Embryonic facial prominence (tissue), 1 donor: Measurements from ENCODE around the gene DNASE1.
"Not testable (repeated sequence)": the region's sequence is repeated elsewhere in the genome, so short reads cannot be mapped to it uniquely, and the experiment has no call there.

Experiments
- DNase-seq: peaks from one replicate; pipeline ENCODE4 v3.0.0-alpha.2; 2016; ENCODE audit errors: extremely low spot score

The DNASE1 gene

GRCh38 chr16:3640632-3641501, 13.6 kb upstream of the DNASE1 start:
- no peak for DNase-seq

DNA sequence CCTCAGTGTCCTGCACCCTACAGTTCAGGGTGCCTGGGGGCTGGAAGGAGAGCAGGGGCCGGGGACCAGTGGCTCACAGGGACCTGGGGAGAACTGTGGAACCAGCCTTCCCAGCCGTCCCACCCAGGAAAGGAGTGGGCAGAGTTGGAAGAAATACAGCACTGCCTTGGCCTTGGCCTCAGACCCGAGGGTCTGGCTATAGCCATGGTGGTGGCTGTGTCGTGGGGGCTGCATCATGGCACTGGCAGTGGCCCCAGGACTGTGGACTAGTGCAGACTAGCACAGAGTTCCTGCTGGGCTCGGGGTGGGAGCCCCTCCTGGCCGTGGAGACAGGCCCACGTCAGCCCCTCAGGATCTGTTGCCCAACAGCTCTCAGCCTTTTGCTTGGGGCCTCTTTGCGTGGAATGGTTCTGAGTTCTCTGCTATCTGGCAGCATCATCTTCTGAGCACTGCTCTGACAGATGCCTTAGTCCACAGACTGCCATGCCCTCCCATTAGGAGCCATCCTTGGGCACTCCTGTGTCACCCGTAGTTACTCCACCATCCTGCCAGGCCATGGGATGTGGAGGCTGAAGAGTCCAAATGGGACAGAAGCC, 12.6 kb upstream of the DNASE1 start:
- DNase-seq = no peak

DNA sequence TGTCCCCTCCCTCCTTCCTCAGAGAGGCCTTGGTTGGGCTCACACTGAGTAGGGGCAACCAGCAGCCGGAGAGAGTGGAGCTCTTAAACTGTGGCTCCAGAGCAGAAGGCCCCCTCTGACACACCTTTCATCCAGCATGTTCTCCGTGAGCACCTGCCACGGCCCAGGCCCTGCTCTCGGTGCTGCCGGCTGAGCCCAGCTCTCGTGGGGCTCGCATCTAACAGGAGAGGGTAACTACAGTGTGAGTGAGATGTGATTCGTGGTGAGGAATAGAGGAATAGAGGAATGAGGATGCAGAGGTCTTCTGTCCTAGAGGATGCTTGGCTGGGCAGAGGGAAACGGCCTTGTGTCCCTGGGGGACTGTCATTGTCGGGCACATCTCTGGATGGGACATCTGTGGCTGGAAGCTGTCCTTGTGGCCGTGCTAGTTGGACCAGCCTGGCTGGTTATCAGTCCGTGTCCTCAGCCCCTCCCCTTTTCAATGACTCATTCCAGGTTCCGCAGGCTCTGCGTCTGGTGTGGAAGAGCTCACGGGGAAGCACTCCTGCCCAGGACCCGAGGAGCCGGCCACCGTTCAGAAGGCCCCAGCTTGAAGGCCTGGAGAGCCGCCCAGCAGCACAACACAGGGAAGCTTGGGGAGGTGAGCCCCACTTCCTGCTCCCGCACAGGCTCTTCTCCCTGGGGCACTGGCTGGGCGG, 11.9 kb upstream of the DNASE1 start:
- DNase-seq = no peak

DNA sequence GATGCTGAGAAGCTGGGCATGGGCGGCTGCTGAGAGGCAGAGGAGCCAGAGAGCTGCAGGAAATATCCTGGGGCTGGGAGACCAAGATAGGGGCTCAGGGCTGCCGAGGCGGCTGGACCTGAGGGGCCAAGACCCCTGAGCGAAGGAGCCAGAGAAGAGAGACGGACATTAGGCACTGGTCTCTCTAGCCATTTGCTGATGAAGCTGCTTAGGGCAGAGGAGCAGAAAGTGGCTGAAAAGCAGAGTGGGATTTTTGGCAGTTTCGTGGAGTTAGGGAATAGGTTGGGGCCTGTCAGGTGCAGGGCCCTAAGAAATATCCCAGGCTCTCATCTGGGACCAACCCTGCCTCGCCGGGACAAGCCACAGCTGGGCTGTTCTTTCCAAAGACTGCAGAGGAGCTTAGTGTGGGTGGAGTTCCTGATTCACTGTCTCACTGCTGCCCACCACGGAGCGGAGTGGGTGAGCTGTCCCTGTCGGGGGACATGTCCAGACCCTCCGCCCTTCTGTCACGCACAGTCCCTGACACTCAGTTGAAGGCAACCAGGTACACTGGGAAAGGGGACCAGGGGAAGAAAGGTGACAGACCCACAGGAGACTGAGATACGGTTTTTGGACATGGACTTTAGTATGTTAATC, 11.3 kb upstream of the DNASE1 start:
- no peak for DNase-seq

- DNase-seq = no peak
These were observed 9.4 kb upstream of the DNASE1 start for GRCh38 chr16:3645108-3645503.

DNA sequence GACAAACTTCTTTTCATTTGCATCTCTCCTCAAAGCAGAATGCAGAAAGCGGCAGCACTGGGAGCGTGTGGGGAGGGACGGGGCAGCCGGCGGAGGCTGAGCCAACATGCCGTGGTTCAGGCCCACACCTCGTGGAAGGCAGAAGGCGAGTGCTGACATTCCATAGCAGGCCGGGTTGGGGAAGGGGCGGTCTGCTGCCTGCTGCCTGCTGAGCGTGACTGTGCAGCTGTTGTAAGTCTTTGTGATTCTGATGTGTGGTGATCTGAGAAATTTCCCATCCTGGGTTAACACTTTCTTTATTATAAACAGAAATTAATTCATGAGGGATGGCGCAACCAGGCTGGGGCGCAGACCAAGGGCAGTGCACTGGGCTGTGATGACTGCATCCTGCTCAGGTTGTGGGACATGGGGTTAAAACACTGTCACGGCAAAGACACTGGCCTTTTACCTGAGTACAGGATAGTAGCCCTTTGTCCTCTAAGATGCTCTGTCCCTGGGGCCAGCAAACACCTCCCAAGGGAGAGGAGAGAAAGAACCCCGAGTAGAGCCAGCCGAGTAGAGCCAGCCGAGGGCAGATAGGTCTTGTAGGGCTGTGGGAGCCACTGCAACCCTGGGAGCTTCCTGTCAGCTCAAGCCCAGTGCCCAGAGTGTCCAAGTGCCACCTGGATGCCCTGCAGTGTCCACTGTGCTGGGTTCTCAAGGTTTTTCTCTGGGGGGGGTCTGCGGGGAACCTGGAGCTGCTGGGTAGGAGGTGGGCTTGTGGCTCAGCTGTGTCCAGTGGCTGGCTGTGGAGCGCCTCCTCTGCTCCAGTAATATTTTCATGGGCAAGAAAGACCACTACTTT, 8.8 kb upstream of the DNASE1 start:
- peak; percentile 47 for DNase-seq

DNA sequence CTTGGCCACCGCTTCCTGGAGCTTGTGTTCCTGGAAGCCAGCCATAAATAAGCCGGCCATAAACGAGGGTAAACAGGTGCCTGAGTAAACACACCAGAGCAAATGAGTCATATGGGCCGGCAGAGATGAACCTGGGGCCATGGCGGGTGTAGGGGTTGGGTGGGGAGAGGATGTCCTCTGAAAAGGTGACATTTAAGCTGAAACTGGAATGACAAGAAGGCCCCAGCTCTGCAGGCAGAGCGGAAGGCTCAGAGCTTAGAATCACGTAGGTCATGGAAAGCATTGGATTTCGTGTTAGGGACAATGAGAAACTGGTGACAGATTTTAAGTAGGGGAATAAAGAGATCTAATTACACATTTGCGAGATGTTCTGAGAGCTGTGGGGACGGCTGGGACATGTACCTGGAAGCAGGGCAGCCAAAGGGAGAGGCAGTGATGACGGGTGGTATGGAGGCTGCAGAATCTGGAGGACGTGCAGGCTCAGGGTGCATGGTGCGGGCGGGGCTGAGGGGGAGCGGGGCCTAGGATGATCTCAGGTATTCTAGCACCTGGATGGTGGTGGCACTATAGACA, 8.1 kb upstream of the DNASE1 start:
- DNase-seq = no peak

DNA sequence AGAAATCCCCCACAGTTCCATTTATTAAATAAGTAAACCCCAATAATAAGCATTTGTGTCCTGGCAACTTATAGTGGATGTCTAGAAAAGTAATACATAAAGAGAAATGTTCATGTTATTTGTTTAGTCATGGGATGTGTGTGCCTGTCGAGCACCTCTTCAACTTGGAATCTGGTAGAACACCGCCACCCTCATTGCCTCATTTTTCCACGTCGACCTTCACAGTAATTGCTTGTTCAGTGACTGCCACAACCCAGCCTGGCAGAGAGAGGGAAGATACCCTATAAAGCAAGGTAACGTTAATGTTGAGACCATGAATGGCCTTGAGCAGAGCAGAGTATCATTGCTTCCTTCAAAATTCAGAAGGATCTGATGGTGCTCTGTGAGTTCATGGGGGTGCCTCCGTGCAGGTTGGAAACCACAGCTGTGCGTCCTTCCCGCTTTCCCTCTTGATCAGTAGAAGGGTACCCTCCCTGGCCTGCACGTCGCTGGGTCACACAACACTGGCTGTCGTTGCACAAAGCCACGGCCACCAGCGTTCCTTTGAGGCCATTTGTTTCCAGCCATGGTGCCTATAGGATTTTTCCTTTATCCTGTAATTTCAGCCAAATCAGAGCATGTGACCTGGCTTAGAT, 3.7 kb upstream of the DNASE1 start:
- no peak for DNase-seq

DNA sequence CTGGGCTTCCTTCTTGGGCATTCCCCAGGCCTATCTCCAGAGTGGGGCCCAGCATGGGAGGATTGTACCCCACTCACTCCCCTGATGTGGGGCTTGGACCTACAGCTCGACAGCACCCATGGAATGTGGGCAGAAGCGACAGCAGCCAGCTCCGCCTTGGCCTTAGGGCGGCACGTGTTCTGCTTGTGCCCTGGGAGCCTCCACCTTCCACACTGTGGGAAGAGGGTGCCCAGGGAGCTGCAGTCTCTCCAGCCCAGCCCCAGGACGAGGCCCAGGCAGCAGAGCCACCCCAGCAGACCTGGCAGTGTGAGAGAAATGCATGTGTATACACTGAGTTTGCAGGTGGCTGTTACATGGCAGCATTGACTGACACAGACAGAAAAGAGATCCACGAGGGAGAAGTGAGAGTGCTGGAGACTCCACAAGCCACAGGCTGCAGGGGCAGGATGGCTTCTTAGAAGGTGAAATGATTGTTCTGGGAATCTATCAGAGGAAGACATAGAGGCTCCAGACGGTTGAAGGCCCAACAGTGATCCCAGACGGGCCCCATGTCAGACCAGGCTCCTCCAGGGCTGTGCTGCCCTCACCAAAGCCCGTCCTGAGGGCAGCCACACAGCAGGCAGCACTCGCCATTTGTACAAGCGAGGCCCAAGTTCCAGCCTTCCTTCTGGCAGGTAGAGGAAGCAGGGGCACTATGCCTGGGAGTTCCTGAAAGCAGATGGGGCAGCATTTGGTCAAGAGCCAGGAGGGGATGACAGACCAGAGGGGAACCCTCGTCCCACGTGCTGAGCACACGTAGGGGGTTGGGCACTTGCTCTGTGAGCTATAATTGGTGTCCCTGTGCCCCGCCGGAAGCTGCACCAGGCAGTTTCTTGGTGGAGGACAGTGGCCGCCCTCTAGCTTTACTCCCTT, 2.8 kb upstream of the DNASE1 start:
- no peak for DNase-seq

GRCh38 chr16:3652373-3653195, 1.9 kb upstream of the DNASE1 start:
- no peak for DNase-seq

DNA sequence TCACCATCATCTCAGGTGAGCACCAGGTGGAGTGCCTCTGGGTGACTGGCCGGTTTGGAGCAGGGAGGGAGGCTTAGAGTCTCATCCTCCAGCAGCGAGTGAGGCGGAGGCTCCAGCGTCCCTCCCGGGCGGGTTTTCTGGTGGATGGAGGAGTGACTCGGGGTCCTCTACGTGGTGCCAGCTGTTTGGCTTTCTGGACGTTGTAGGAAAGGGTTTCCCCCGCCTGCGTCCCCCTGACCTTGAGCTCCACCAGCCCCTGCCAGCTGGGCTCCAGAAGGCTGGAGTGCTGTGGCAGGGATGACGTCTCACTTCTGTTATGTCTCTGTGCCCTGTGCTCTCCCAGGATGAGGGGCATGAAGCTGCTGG, 522 bp downstream of the DNASE1 start:
- DNase-seq = no peak

GRCh38 chr16:3655396-3656159, 1.1 kb downstream of the DNASE1 start:
- no peak for DNase-seq

- not testable (repeated sequence) for DNase-seq
These were observed 1.6 kb downstream of the DNASE1 start for GRCh38 chr16:3656160-3656490.

DNA sequence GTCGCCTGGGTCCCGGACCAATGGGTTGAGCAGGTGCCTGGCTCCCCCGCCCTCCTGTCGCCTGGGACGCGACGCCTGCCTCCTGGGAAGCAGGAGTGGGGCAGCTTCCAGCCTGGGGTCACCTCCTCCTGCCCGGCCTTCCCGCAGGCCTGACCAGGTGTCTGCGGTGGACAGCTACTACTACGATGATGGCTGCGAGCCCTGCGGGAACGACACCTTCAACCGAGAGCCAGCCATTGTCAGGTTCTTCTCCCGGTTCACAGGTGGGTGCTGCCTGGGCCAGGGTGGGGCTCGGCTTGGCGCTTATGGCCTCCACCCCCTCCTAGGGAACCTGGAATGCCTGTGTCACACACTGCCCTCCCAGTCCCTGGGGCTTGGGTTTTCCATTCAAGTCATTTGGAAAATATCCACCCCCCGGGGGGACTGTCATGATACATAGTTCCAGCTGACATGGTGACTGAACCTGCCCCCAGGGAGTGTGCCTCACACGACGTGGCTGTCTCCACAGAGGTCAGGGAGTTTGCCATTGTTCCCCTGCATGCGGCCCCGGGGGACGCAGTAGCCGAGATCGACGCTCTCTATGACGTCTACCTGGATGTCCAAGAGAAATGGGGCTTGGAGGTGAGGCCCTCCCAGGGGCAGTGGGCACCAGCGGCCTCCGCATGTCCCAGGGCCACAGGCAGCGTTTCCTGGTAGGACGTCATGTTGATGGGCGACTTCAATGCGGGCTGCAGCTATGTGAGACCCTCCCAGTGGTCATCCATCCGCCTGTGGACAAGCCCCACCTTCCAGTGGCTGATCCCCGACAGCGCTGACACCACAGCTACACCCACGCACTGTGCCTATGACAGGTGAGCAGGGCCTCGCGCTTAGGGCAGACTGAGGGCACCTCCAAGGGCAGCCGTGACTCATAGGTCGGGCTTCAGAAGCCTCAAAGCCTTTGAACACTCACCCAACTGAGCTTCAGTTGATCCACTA, 2.3 kb downstream of the DNASE1 start:
- DNase-seq = no peak

DNA sequence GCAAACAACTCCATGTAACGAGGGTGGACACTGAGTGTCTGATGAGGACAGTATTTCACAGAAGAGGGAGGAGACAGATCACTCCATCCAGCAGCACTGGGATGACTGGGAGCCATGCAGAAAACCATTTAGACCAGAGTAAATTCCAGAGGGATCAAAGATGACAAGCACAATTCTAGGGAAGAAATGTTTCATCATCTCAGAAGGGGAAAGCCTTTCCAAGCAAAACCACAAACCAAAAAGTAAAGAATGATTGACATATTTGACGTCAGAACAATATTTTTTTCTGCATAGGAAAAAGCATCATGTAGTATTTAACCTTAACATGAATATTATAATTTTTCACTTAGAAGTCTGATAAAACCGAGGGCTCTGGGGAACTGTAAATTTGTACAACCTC, 4.8 kb downstream of the DNASE1 start:
- no peak for DNase-seq

- DNase-seq = no peak
These were observed 6.8 kb downstream of the DNASE1 start for GRCh38 chr16:3661311-3661710.

DNA sequence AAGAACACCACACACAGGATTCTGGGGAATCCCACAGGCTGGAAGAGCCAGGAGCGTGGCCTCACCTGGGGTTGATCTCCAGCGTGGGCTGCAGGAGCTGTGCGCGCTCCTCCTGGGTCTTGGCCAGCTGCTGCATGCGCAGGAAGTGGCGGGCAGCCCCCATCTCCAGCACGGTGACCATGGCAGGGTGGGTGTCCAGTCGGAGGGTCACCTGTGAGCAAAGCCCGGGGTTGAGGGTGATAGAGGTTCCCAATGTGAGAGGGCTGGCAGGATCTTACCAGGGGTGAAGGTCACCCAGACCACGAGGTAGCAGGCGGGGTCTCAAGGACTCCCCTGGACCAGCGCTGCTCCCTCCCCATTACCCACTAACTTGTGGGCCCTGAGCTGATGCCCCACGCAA, 7.4 kb downstream of the DNASE1 start:
- DNase-seq = no peak
